Measurements from ENCODE around the gene MELK.
"Not testable (repeated sequence)": the region's sequence is repeated elsewhere in the genome, so short reads cannot be mapped to it uniquely, and the experiment has no call there.

GRCh38 chr9:36574045-36574444 lies 1.4 kb downstream of the MELK start:
- not testable (repeated sequence) for TF ChIP-seq CTCF (IDR thresholded peaks at IDR 0.05; ENCODE audit: low read length); EZH2 (IDR thresholded peaks at IDR 0.05; ENCODE audit: borderline replicate concordance, low read length)

Data from OCI-LY1 (cell line).